Islet of Langerhans (tissue), 1 donor: ENCODE measurements around the gene GALK1.

Source experiments
- FAIRE-seq: peaks from one replicate; lab custom pipeline; 2011; peaks lifted over from hg19 to GRCh38; lab: Jason Lieb, UNC

Gene GALK1

GRCh38 chr17:75749545-75750389 lies 15.2 kb downstream of the GALK1 start:
- no peak for FAIRE-seq

DNA sequence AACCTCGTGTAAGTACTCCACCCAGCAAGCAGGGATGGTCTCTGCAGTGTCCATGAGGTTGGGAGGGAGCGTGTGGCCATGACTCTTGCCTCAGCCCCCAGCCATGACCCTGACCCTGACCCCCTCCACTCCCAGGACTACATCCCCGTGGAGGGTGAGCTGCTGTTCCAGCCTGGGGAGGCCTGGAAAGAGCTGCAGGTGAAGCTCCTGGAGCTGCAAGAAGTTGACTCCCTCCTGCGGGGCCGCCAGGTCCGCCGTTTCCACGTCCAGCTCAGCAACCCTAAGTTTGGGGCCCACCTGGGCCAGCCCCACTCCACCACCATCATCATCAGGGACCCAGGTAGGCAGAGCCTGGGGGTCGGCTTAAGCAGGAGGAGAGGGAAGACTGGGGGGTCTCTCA lies 16.3 kb downstream of the GALK1 start:
- no peak for FAIRE-seq

GRCh38 chr17:75743625-75744206 lies 21.3 kb downstream of the GALK1 start:
- no peak for FAIRE-seq

DNA sequence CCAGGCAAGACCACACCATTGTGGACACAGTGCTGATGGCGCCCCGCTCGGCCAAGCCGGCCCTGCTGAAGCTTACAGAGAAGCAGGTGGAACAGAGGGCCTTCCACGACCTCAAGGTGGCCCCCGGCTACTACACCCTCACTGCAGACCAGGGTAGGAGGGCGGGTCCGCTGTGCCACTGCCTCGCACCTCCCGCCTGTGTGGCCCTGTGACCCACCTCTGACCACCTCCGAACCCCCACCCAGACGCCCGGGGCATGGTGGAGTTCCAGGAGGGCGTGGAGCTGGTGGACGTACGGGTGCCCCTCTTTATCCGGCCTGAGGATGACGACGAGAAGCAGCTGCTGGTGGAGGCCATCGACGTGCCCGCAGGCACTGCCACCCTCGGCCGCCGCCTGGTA lies 22.7 kb downstream of the GALK1 start:
- no peak for FAIRE-seq

- no peak for FAIRE-seq
These were observed 24.3 kb downstream of the GALK1 start for GRCh38 chr17:75740631-75741077.

GRCh38 chr17:75740215-75740614 lies 24.8 kb downstream of the GALK1 start:
- no peak for FAIRE-seq

DNA sequence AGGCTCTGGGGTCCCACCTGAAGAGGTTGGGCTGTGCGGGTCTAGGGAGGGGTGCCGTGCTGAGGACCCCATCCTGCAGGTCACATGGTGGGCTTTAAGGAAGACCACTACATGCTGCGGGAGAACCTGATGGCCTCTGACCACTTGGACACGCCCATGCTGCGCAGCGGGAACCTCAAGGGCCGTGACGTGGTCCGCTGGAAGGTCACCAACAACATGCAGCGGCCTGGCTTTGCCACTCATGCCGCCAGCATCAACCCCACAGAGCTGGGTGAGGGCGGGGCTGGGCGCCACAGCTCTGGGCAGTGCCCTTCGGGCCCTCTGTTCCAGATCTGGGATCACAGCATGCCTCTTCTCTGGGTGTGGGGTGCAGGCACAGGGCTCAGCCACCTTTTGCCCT lies 25.2 kb downstream of the GALK1 start:
- FAIRE-seq: no peak

DNA sequence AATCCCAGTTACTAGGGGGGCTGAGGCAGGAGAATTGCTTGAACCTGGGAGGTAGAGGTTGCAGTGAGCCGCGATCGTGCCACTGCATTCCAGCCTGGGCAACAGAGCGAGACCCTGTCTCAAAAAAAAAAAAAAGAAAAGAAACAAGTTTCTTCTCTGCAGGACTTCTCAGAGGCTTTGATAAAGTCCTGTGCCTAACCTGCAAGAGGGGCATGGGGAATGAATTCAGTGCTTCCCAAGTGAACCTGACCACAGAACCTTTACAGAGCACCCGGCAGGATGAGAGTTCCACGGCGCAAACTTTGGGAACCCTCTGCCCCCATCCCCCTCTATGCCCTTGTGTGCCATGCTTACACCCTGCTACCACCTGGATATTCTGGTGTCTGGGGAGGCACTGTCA lies 25.8 kb downstream of the GALK1 start:
- no peak for FAIRE-seq

GRCh38 chr17:75738218-75738802 lies 26.7 kb downstream of the GALK1 start:
- FAIRE-seq: no peak

- FAIRE-seq: no peak
These were observed 27.6 kb downstream of the GALK1 start for GRCh38 chr17:75737133-75737962.

GRCh38 chr17:75736173-75736835 lies 28.7 kb downstream of the GALK1 start:
- no peak for FAIRE-seq

DNA sequence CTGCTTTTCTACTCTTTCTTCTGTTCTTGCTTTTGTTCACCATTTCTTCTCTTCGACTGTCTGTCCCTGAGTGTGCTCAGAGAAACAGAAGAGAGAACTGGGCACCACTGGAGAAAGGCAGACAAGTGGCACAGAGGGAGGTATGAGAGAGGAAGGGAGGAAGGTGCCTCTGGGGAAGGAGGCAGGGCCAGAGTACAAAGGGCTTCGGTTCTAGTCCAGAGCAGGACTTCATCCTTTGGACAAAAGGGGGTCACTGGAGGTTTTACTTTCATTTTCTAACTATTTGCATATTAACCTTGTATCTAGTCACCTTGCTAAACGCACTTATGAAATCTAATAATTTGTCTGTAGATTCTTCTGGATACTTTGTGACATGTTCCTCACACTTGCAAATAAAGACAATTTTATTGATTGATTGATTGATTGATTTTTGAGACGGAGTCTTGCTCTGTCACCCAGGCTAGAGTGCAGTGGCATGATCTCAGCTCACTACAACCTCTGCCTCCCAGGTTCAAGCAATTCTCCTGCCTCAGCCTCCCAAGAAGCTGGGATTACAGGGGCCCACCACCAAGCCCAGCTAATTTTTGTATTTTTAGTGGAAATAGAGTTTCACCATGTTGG lies 30.2 kb downstream of the GALK1 start:
- FAIRE-seq: no peak

DNA sequence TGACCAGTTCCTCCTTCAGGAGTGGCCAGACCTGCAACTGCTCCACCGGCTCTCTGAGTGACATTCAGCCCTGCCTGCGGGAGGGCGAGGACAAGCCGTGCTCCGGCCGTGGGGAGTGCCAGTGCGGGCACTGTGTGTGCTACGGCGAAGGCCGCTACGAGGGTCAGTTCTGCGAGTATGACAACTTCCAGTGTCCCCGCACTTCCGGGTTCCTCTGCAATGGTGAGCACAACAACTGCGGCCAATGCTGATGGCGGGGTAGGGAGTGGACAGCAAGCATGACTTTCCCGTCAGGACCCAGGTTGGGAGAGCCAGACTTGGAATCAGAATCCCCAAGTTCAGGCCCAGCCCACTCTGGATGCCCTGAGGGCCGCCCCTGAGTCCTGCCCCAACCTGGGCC lies 31.5 kb downstream of the GALK1 start:
- no peak for FAIRE-seq

GRCh38 chr17:75731716-75732498 lies 33.1 kb downstream of the GALK1 start:
- FAIRE-seq: no peak

- no peak for FAIRE-seq
These were observed 33.8 kb downstream of the GALK1 start for GRCh38 chr17:75731086-75731715.

GRCh38 chr17:75730065-75730464 lies 34.9 kb downstream of the GALK1 start:
- FAIRE-seq: no peak

GRCh38 chr17:75729351-75729750 lies 35.6 kb downstream of the GALK1 start:
- no peak for FAIRE-seq

- FAIRE-seq: no peak
These were observed 37.6 kb downstream of the GALK1 start for GRCh38 chr17:75727391-75727790.

- FAIRE-seq: no peak
These were observed 39.5 kb downstream of the GALK1 start for GRCh38 chr17:75725504-75725903.
